ENCODE data around the gene SKOR1.

The SKOR1 gene

GRCh38 chr15:67839499-67839928, 14.2 kb downstream of the SKOR1 start:
- Histone ChIP-seq H3K9ac (ENCODE audit: low read depth, low read length) (peak overlapping the region; percentile 92; the same call in 1 of the 2 replicates), H3K36me3 (ENCODE audit: insufficient read depth, low read length) (no peaks in the 10 kb centered on the region), H3K9me3 (ENCODE audit: control insufficient read depth, insufficient read depth, low read length) (no peaks in the 10 kb centered on the region), H3K4me1 (ENCODE audit: insufficient read depth, low read length) (peaks cover 18% of the 10 kb centered on the region; the same call in 1 of the 2 replicates)

GRCh38 chr15:67839929-67840748, 14.8 kb downstream of the SKOR1 start, which contains the start of gene RNU6-1:
RNU6-1 (minus strand) TSS chr15:67840045.
- Histone ChIP-seq H3K4me1 (ENCODE audit: insufficient read depth, low read length) (peaks cover 23% of the 10 kb centered on the region; the same call in 1 of the 2 replicates), H3K36me3 (ENCODE audit: insufficient read depth, low read length) (no peaks in the 10 kb centered on the region), H3K9me3 (ENCODE audit: control insufficient read depth, insufficient read depth, low read length) (no peaks in the 10 kb centered on the region), H3K9ac (ENCODE audit: low read depth, low read length) (peak within 1 kb of the TSS; percentile 92)

- Histone ChIP-seq H3K4me1 (ENCODE audit: insufficient read depth, low read length) (peaks cover 27% of the 10 kb centered on the region; the same call in 1 of the 2 replicates), H3K9me3 (ENCODE audit: control insufficient read depth, insufficient read depth, low read length) (no peaks in the 10 kb centered on the region), H3K9ac (ENCODE audit: low read depth, low read length) (peak overlapping the region; percentile 92), H3K36me3 (ENCODE audit: insufficient read depth, low read length) (no peaks in the 10 kb centered on the region)
These were observed 15.6 kb downstream of the SKOR1 start for GRCh38 chr15:67840749-67841512.

- H3K9me3 ChIP-seq (ENCODE audit: control insufficient read depth, insufficient read depth, low read length): no peaks in the 10 kb centered on the region
- H3K4me1 ChIP-seq (ENCODE audit: insufficient read depth, low read length): peaks cover 27% of the 10 kb centered on the region; the same call in 1 of the 2 replicates
- H3K36me3 ChIP-seq (ENCODE audit: insufficient read depth, low read length): no peaks in the 10 kb centered on the region
- H3K9ac ChIP-seq (ENCODE audit: low read depth, low read length): peak overlapping the region; percentile 92; the same call in 1 of the 2 replicates
These were observed 16.1 kb downstream of the SKOR1 start for GRCh38 chr15:67841513-67841762.

- H3K9ac ChIP-seq (ENCODE audit: low read depth, low read length): no peak overlapping the region
- H3K36me3 ChIP-seq (ENCODE audit: insufficient read depth, low read length): no peaks in the 10 kb centered on the region
- no peaks in the 10 kb centered on the region for H3K9me3 ChIP-seq (ENCODE audit: control insufficient read depth, insufficient read depth, low read length)
- peaks cover 27% of the 10 kb centered on the region; the same call in 1 of the 2 replicates for H3K4me1 ChIP-seq (ENCODE audit: insufficient read depth, low read length)
These were observed 17.8 kb downstream of the SKOR1 start for GRCh38 chr15:67843092-67843501.

- no peak overlapping the region for H3K9ac ChIP-seq (ENCODE audit: low read depth, low read length)
- H3K4me1 ChIP-seq (ENCODE audit: insufficient read depth, low read length): peaks cover 30% of the 10 kb centered on the region
- H3K36me3 ChIP-seq (ENCODE audit: insufficient read depth, low read length): no peaks in the 10 kb centered on the region
- H3K9me3 ChIP-seq (ENCODE audit: control insufficient read depth, insufficient read depth, low read length): no peaks in the 10 kb centered on the region
These were observed 18.5 kb downstream of the SKOR1 start for GRCh38 chr15:67843571-67844387.

GRCh38 chr15:67845974-67846373, 20.7 kb downstream of the SKOR1 start:
- Histone ChIP-seq H3K4me1 (ENCODE audit: insufficient read depth, low read length) (peaks cover 36% of the 10 kb centered on the region), H3K9ac (ENCODE audit: low read depth, low read length) (no peak overlapping the region), H3K9me3 (ENCODE audit: control insufficient read depth, insufficient read depth, low read length) (no peaks in the 10 kb centered on the region), H3K36me3 (ENCODE audit: insufficient read depth, low read length) (no peaks in the 10 kb centered on the region)

GRCh38 chr15:67849538-67849937, 24.2 kb downstream of the SKOR1 start:
- Histone ChIP-seq H3K9ac (ENCODE audit: low read depth, low read length) (no peak overlapping the region), H3K9me3 (ENCODE audit: control insufficient read depth, insufficient read depth, low read length) (no peaks in the 10 kb centered on the region), H3K4me1 (ENCODE audit: insufficient read depth, low read length) (peaks cover 41% of the 10 kb centered on the region), H3K36me3 (ENCODE audit: insufficient read depth, low read length) (no peaks in the 10 kb centered on the region)

- Histone ChIP-seq H3K9ac (ENCODE audit: low read depth, low read length) (no peak overlapping the region), H3K4me1 (ENCODE audit: insufficient read depth, low read length) (peaks cover 35% of the 10 kb centered on the region), H3K36me3 (ENCODE audit: insufficient read depth, low read length) (no peaks in the 10 kb centered on the region), H3K9me3 (ENCODE audit: control insufficient read depth, insufficient read depth, low read length) (no peaks in the 10 kb centered on the region)
These were observed 25.0 kb downstream of the SKOR1 start for GRCh38 chr15:67850336-67850735.

- no peak overlapping the region for H3K9ac ChIP-seq (ENCODE audit: low read depth, low read length)
These were observed 25.8 kb downstream of the SKOR1 start for GRCh38 chr15:67850994-67851571.

GRCh38 chr15:67852418-67852817, 27.1 kb downstream of the SKOR1 start:
- Histone ChIP-seq H3K4me1 (ENCODE audit: insufficient read depth, low read length) (peaks cover 36% of the 10 kb centered on the region), H3K36me3 (ENCODE audit: insufficient read depth, low read length) (no peaks in the 10 kb centered on the region), H3K9ac (ENCODE audit: low read depth, low read length) (no peak overlapping the region), H3K9me3 (ENCODE audit: control insufficient read depth, insufficient read depth, low read length) (no peaks in the 10 kb centered on the region)

More at GRCh38 chr15:67850994-67851571, 25.8 kb downstream of the SKOR1 start:
- Histone ChIP-seq H3K36me3 (ENCODE audit: insufficient read depth, low read length) (no peaks in the 10 kb centered on the region), H3K4me1 (ENCODE audit: insufficient read depth, low read length) (peaks cover 33% of the 10 kb centered on the region), H3K9me3 (ENCODE audit: control insufficient read depth, insufficient read depth, low read length) (no peaks in the 10 kb centered on the region)

- Histone ChIP-seq H3K9me3 (ENCODE audit: control insufficient read depth, insufficient read depth, low read length) (no peaks in the 10 kb centered on the region), H3K36me3 (ENCODE audit: insufficient read depth, low read length) (no peaks in the 10 kb centered on the region), H3K4me1 (ENCODE audit: insufficient read depth, low read length) (peaks cover 36% of the 10 kb centered on the region), H3K9ac (ENCODE audit: low read depth, low read length) (no peak overlapping the region)
These were observed 28.1 kb downstream of the SKOR1 start for GRCh38 chr15:67853454-67853853.

- Histone ChIP-seq H3K36me3 (ENCODE audit: insufficient read depth, low read length) (no peaks in the 10 kb centered on the region), H3K4me1 (ENCODE audit: insufficient read depth, low read length) (peaks cover 35% of the 10 kb centered on the region), H3K9ac (ENCODE audit: low read depth, low read length) (no peak overlapping the region), H3K9me3 (ENCODE audit: control insufficient read depth, insufficient read depth, low read length) (no peaks in the 10 kb centered on the region)
These were observed 29.0 kb downstream of the SKOR1 start for GRCh38 chr15:67854358-67854757.

GRCh38 chr15:67855842-67856241, 30.5 kb downstream of the SKOR1 start:
- no peaks in the 10 kb centered on the region for H3K9me3 ChIP-seq (ENCODE audit: control insufficient read depth, insufficient read depth, low read length)
- H3K9ac ChIP-seq (ENCODE audit: low read depth, low read length): no peak overlapping the region
- H3K36me3 ChIP-seq (ENCODE audit: insufficient read depth, low read length): no peaks in the 10 kb centered on the region
- H3K4me1 ChIP-seq (ENCODE audit: insufficient read depth, low read length): peaks cover 30% of the 10 kb centered on the region

Measured in ES-I3 (cell line).